Testis (tissue), 3 donors: ENCODE data around the gene MCM10. TPM values are rescaled to one million over a fixed set of nuclear protein-coding genes. Genes with fewer than 3 reads are reported as not detected.

Experiments
- DNase-seq: peaks from one replicate; pipeline ENCODE4 v3.0.0-alpha.2; 2019
- H3K27ac ChIP-seq, 2 donors: fragments of 200-600 bp; sonication (generic); one replicate each; pipeline ENCODE4 v1.5.1; 2019
- H3K27me3 ChIP-seq: fragments of 200-600 bp; sonication (generic); one replicate; pipeline ENCODE4 v1.5.1; 2019
- H3K36me3 ChIP-seq: fragments of 200-600 bp; sonication (generic); one replicate; pipeline ENCODE4 v1.5.1; 2017; ENCODE audit warnings: low read depth; ENCODE audit errors: missing control alignments
- H3K4me1 ChIP-seq: fragments of 200-600 bp; sonication (generic); one replicate; pipeline ENCODE4 v1.5.1; 2019
- H3K4me3 ChIP-seq, 2 donors: fragments of 200-600 bp; sonication (generic); one replicate each; pipeline ENCODE4 v1.5.1; 2017 to 2019
- H3K9me3 ChIP-seq: fragments of 200-600 bp; sonication (generic); one replicate; pipeline ENCODE4 v1.5.1; 2017
- POLR2A ChIP-seq: fragments of 450-650 bp; IDR thresholded peaks from one replicate; pipeline ENCODE4 v1.6.1; 2017; ENCODE audit warnings: antibody characterized with exemption, mild to moderate bottlenecking, moderate library complexity
- WGBS, 2 donors: methylation state at CpG; one replicate each; pipeline ENCODE4 v1.1.5; 2018; 5-methylcytosine and 5-hydroxymethylcytosine counted together
- intact Hi-C: fragments of 100-400 bp; cut with DNase I; formaldehyde crosslinking; loops from one replicate; pipeline ENCODE4 v1.15.1; 2023; ENCODE audit warnings: low total_unique reads
- polyA plus RNA-seq: library from polyadenylated mRNA; stranded (reverse); fragments of 350-450 nt; fragmentation: Illumina TruSeq; extraction: RNeasy Lipid Tissue Mini Kit (QIAGEN cat#74804); gene quantifications from one replicate; pipeline ENCODE4 v1.2.3, GENCODE V29; 2014; ENCODE audit warnings: low read depth, low replicate concordance; ENCODE audit not compliant: insufficient read depth
- total RNA-seq, 2 donors: library from RNA; depleted of rRNA; stranded (reverse); fragments of >200 nt; gene quantifications; one replicate each; pipeline ENCODE4 v1.2.3, GENCODE V29; 2016
- TF ChIP-seq, protein P1 (sequence below), 3 experiments: fragments of 450-650 bp in 2 of 3; fragments of 200-600 bp in 1 of 3; sonication (generic) in 1 of 3; IDR thresholded peaks; one replicate each; pipeline ENCODE4 v1.5.1; 2016 to 2019; ENCODE audit warnings: antibody characterized with exemption in 3 of 3, mild to moderate bottlenecking in 2 of 3, moderate library complexity in 1 of 3

MCM10 gene
- total and polyA plus RNA-seq, 3 donors from 2014 or later = 2.0 to 5.3 (median 2.1) TPM

- H3K4me1 ChIP-seq = peaks cover 20% of the 10 kb centered on the region
- no peaks in the 10 kb centered on the region for H3K27me3 ChIP-seq
- H3K27ac ChIP-seq = peak overlapping the region in 1 of 2 donors; percentile 31
- intact Hi-C loops = no loop called here
- H3K36me3 ChIP-seq = no peaks in the 10 kb centered on the region
- 84 to 85% methylated on average over 3 of the region's 3 CpGs for WGBS, 2 donors
- no peak overlapping the region for H3K4me3 ChIP-seq
- TF ChIP-seq, protein P1, sequence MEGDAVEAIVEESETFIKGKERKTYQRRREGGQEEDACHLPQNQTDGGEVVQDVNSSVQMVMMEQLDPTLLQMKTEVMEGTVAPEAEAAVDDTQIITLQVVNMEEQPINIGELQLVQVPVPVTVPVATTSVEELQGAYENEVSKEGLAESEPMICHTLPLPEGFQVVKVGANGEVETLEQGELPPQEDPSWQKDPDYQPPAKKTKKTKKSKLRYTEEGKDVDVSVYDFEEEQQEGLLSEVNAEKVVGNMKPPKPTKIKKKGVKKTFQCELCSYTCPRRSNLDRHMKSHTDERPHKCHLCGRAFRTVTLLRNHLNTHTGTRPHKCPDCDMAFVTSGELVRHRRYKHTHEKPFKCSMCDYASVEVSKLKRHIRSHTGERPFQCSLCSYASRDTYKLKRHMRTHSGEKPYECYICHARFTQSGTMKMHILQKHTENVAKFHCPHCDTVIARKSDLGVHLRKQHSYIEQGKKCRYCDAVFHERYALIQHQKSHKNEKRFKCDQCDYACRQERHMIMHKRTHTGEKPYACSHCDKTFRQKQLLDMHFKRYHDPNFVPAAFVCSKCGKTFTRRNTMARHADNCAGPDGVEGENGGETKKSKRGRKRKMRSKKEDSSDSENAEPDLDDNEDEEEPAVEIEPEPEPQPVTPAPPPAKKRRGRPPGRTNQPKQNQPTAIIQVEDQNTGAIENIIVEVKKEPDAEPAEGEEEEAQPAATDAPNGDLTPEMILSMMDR (IDR thresholded peaks at IDR 0.05) = no peak
- no peak for TF ChIP-seq POLR2A
- H3K9me3 ChIP-seq = no peaks in the 10 kb centered on the region
- no peak for DNase-seq
Measured at GRCh38 chr10:13118784-13119410, 42.5 kb upstream of the MCM10 start.

DNA sequence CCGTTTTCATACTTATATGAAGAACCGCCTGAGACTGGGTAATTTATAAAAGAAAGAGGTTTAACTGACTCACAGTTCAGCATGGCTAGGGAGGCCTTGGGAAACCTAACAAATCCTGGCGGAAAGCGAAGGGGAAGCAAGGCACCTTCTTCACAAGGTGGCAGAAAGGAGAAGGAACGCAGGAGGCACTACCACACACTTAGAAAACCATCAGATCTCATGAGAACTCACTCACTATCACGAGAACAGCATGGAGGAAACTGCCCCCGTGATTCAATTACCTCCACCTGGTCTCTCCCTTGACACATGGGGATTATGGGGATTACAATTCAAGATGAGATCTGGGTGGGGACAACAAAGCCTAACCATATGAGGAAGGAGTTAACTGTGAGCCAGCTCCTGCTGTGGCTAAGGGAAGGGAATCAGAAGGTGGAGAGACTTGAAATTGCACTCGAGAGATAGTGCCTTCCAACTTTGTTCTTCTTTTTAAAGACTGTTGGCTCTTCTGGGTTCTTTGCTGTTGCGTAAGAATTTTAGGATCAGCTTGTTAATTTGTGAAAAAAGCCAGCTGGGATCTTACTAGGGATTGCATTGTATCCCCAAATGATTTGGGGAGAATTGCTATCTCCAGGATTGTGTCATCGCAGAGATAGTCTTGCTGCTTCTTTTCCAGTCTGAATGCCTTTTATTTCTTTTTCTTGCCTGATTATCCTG lies 40.4 kb upstream of the MCM10 start:
- Histone ChIP-seq H3K27me3 (no peaks in the 10 kb centered on the region), H3K27ac (peak overlapping the region in 1 of 2 donors; percentile 26), H3K4me3 (no peak overlapping the region), H3K36me3 (no peaks in the 10 kb centered on the region), H3K4me1 (peaks cover 15% of the 10 kb centered on the region), H3K9me3 (no peaks in the 10 kb centered on the region)
- TF ChIP-seq, protein P1 (IDR thresholded peaks at IDR 0.05) = no peak
- no peak for TF ChIP-seq POLR2A
- DNase-seq = no peak
- 82% methylated on average over 10 of the region's 10 CpGs for WGBS, 2 donors
- intact Hi-C loops = no loop called here

DNA sequence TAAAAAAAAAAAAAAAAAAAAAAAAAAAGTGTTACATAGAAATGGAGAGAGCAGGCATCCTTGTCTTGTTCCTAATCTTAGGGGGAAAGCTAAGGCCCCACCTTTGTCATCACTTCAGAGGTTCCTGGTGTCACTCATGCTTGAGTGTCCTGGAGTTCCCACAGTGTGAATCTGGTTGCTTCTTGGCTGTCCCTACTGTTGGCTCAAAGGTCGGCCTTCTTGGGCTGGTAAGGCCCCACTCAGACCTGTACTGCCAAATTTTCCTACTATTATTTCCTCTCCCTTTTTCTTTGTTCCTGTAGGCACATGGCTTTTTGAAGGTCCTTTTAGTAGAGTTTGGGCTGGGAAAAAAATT lies 39.9 kb upstream of the MCM10 start:
- H3K4me3 ChIP-seq = no peak overlapping the region
- TF ChIP-seq, protein P1 (IDR thresholded peaks at IDR 0.05) = no peak
- TF ChIP-seq POLR2A = no peak
- H3K9me3 ChIP-seq = no peaks in the 10 kb centered on the region
- H3K27ac ChIP-seq = no peak overlapping the region
- no peak for DNase-seq
- intact Hi-C loops = no loop called here
- H3K4me1 ChIP-seq = peaks cover 10% of the 10 kb centered on the region
- 84 to 86% methylated on average over 1 of the region's 1 CpG for WGBS, 2 donors
- no peaks in the 10 kb centered on the region for H3K27me3 ChIP-seq
- H3K36me3 ChIP-seq = no peaks in the 10 kb centered on the region

GRCh38 chr10:13136651-13137050 lies 24.7 kb upstream of the MCM10 start:
- no peaks in the 10 kb centered on the region for H3K4me1 ChIP-seq
- intact Hi-C loops = no loop called here
- no peak overlapping the region for H3K4me3 ChIP-seq
- H3K36me3 ChIP-seq = no peaks in the 10 kb centered on the region
- 94 to 95% methylated on average over 8 of the region's 8 CpGs for WGBS, 2 donors
- H3K27ac ChIP-seq = no peak overlapping the region
- no peaks in the 10 kb centered on the region for H3K27me3 ChIP-seq
- no peak for TF ChIP-seq POLR2A
- TF ChIP-seq, protein P1 (IDR thresholded peaks at IDR 0.05) = no peak
- H3K9me3 ChIP-seq = no peaks in the 10 kb centered on the region
- no peak for DNase-seq
